Frontal cortex (tissue), 4 donors: Measurements from ENCODE around the gene BTF3L4. TPM values are rescaled to one million over a fixed set of nuclear protein-coding genes. Genes with fewer than 3 reads are reported as not detected.
A peak's percentile ranks its signal among the peaks of the same experiment; 100 is the strongest.

ENCODE experiments used
- DNase-seq, 2 donors: peaks; one replicate each; pipeline ENCODE4 v3.0.0; 2012; ENCODE audit warnings: low spot score in 2 of 2
- FAIRE-seq: peaks from 2 replicates; lab custom pipeline; 2012; peaks lifted over from hg19 to GRCh38; lab: Jason Lieb, UNC
- total RNA-seq: library from RNA; depleted of rRNA; stranded (reverse); fragments of >200 nt; gene quantifications from one replicate; pipeline ENCODE4 v1.2.3, GENCODE V29; 2014
- donor health status: control.
- donor health status: control.
- donor health status: control.

BTF3L4 gene
- total RNA-seq, 1 donor from 2014 or later: 179 TPM

DNA sequence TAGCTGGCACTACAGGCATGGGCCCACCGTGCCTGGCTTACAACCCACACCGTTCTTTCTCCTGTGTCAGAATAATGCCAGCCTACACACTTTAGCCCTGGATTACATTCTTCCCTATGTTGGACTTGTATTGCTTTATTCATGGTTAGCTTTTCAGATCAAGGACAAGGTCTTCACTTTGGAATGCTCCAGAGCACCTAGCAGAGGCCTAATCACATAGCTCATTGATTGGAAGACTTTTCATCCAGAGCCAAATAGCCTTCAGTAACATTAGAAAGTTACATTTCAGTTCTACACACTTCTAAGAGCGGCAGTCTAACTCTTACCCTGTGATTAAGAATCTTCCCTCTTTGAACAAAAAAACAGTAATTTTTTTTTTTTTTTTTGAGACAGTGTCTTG is 56.4 kb downstream of the BTF3L4 start:
- no peak for DNase-seq
- no peak for FAIRE-seq

DNA sequence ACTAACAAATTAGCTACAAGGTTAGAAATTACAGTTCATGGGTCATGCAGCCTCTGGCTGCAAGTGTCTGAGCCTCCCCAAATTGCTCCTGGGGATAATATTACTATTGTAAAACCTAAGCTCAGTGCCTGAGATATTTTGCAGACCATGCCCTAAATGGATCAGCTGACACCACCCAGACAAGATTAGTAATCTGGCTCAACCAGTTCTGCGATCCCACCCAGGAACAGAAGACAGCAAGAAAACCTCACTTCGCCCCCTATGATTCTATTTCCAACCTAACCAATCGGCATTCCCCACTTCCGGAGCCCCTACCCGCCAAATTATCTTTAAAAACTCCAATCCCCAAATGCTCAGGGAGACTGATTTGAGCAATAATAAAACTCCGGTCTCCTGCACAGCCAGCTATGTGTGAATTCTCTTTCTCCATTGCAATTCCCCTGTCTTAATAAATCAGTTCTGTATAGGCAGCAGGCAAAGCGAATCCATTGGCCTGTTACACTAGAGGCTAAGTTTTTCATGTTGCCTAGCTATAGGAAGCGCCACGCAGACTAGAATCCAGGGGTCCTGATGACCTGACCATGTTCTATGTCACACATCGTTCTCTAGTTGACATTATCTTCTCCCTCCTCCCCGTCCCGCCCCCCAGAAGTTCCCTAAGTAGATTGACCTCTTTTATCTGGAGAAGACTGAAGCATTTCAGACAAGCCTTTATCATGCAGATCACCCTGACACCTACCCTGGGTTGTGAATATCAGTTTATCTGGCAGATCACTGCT is 63.4 kb downstream of the BTF3L4 start:
- FAIRE-seq (no peak), DNase-seq (no peak)

DNA sequence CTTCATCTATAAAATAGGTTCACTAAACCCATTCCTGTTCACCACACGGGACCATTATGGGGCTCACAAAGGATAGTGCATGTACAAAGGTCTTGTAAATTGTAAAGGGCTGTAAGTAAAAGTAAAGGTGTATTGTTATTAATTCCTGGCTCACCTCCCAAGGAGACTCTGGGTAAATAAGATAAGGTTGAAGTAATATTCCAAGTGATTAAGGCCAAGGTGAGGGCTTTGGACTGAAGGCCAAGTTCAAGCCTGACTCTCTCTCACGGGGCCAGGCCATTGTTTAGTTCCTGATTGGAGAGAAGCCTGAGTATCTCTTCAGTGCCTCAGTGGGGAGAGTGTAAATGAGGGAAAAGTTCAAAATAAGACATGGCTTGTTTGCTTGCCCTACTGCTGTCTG is 66.3 kb downstream of the BTF3L4 start:
- DNase-seq: no peak
- FAIRE-seq: no peak

DNA sequence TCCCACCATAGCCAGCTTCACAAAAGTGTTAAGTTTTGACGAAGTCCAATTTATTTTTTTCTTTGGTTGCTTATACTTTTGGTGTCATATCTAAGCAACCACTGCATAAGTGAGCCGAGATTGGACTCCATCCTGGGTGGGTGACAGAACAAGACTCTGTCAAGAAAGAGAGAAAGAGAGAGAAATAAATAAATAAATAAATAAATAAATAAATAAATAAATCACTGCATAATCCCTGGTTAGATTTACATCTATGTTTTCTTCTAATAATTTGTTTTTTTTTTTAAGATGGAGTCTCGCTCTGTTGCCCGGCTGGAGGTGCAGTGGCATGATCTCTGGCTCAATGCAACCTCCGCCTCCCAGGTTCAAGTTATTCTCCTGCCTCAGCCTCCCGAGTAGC is 67.5 kb downstream of the BTF3L4 start:
- FAIRE-seq (no peak), DNase-seq (no peak)

DNA sequence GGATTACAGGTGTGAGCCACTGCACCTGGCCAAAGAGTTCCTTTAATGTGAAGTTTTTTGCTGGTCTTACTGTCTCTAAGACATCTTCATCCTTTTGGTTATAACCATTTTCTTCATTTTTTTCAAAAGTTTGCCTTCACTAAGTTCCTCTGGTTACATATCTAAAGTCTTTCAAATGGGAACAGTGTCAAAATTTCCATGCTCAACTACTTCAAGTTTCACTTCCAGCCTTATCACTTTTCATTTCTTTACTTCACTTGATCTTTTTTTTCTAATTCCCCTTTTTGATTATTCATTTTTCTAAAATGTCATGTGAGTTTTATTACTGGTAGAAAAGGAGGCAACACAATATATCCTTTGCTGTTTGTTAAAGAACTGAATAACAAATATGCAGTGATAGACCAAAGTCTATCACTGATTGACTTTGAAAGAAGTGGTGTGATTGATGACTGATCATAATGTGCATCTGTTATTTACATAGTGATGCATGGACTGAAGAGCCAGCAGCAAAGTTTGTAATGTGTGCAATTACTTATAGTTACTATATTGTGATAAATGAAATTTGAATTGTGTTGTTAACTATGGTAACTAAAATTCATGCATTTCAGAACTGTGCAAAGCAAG is 69.8 kb downstream of the BTF3L4 start:
- no peak for FAIRE-seq
- no peak for DNase-seq

DNA sequence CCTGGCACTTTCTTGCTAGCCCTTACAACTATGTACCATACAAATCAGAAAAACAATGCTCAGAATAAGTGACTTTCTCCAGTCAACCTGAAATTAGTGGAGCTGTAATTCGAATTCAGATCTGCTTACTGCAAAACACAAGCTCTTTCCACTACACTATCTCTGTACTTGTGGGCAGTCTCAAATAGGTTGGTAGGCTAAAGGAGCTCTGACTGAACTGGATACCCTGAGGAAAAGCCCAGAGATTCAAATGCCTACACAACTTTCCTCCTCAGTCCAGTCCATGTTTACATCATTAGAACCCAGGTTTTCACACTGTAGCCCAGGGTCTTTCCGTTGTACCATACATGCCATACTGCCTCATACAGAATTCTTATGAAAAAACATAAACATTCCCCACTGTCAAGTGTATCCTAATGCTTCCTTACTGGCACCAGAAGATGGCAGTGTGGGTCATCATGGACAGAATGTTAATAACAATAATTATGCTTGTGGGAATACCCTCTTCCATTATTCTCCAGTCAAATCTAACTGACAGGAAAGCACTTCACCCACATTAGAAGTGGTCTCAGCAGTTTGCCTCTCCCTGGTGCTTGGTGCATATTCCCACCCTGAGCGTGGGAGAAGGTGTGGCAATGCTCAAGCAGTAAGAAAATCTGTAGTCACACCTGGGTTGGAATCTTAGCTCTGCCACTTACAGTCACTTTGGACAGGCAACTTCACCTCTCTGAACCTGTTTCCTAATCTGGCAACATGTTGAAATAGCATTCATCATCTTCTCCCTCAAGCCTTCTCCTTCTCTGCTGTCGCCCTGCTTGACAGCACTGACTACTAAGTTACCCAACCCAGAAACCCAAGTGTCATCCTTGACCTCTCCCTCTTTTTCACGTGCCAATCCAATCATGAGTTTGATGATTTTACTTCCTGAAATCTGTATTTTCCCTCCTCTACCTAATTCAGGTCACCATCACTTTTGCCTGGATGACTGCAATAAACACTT is 71.4 kb downstream of the BTF3L4 start:
- FAIRE-seq: no peak

DNA sequence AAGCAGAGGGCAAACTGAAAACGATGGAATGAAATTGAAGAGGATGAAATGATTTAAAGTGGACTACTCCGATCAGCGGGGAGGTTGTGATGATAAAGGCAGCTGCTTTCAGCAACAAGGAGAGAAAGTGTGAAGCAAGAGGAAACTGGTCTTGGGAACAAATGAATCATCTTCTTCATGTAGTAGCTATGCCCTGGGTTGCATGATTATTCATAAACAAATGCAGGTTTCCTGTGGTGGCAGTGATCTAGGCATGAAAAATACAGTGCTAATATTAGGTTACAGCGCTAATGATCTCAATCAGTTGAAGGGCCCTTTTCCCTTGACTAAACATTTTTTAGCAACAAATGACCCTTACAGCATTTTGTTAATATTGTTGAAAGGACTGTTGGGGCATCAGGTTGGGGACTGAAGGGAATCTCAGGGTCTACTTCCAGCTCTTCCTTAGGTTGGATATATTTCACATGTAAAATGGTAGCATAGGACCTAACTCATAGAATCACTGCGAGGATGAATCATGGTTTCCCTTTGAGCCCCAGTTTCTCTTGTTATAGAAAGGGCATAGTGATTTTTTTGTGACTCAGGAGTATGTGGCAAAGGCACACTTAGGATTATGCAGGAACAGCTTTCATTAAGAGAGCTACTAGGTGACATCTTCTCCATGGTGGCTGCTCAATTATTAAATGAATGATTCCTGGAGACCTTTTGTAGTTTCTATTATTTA is 83.9 kb downstream of the BTF3L4 start:
- DNase-seq (no peak), FAIRE-seq (no peak)

More for the DNA sequence above, 71.4 kb downstream of the BTF3L4 start:
- DNase-seq: peak in 1 of 2 donors; percentile 33

Other genes starting within 250 kb of the BTF3L4 start
- gene NRDC, start 177.6 kb upstream of the BTF3L4 start, total RNA-seq: 65.2 TPM
- 7.7 TPM for gene RAB3B, start 65.6 kb upstream of the BTF3L4 start, total RNA-seq
- gene KTI12, start 22.5 kb upstream of the BTF3L4 start, total RNA-seq: 9.0 TPM
- gene TXNDC12, start 1.1 kb upstream of the BTF3L4 start, total RNA-seq: 15.9 TPM
- 79.1 TPM for gene ZFYVE9, start 85.8 kb downstream of the BTF3L4 start, total RNA-seq